Neural cell (in vitro differentiated cells): ENCODE measurements around the gene LRP5. TPM values are rescaled to one million over a fixed set of nuclear protein-coding genes. Genes with fewer than 3 reads are reported as not detected.

Experiments
- H2AFZ ChIP-seq: fragments of 200-600, 300-800 bp; sonication (generic), shearing (Covaris generic); 2 replicates; pipeline ENCODE4 v1.6.0; 2014; ENCODE audit warnings: low read depth, mild to moderate bottlenecking, antibody characterized with exemption, low read length, moderate library complexity
- H3F3A ChIP-seq: fragments of 200-600 bp; shearing (Covaris generic); 2 replicates; pipeline ENCODE4 v1.6.1; 2016; ENCODE audit warnings: mild to moderate bottlenecking, moderate library complexity, mixed read lengths, antibody characterized with exemption, low read length; ENCODE audit not compliant: insufficient read depth, poor library complexity, severe bottlenecking
- H3K27ac ChIP-seq: fragments of 200-600, 300-800 bp; sonication (generic), shearing (Covaris generic); 2 replicates; pipeline ENCODE4 v1.5.1; 2014; ENCODE audit warnings: mild to moderate bottlenecking, low read length, moderate library complexity
- H3K27me3 ChIP-seq: fragments of 300-800, 200-600 bp; sonication (generic), shearing (Covaris generic); 2 replicates; pipeline ENCODE4 v1.6.0; 2014; ENCODE audit warnings: mild to moderate bottlenecking, low read depth, low read length, moderate library complexity; ENCODE audit not compliant: insufficient read depth
- H3K36me3 ChIP-seq: fragments of 300-800, 200-600 bp; sonication (generic), shearing (Covaris generic); 2 replicates; pipeline ENCODE4 v1.5.1; 2014; ENCODE audit warnings: mild to moderate bottlenecking, antibody characterized with exemption, low read length, moderate library complexity; ENCODE audit not compliant: insufficient read depth
- H3K4me2 ChIP-seq: fragments of 300-800, 200-600 bp; sonication (generic), shearing (Covaris generic); 2 replicates; pipeline ENCODE4 v1.6.0; 2014; ENCODE audit warnings: mild to moderate bottlenecking, low read length
- H3K4me3 ChIP-seq: fragments of 300-800, 200-600 bp; sonication (generic), shearing (Covaris generic); 2 replicates; pipeline ENCODE4 v1.5.1; 2014; ENCODE audit warnings: mild to moderate bottlenecking, low read length, moderate library complexity
- H3K79me2 ChIP-seq: fragments of 200-600 bp; shearing (Covaris generic); replicated peaks from 2 replicates; pipeline ENCODE4 v1.6.0; 2014; ENCODE audit warnings: mild to moderate bottlenecking, low read length, moderate library complexity; ENCODE audit not compliant: insufficient read depth
- H3K9ac ChIP-seq: fragments of 300-800, 200-600 bp; sonication (generic), shearing (Covaris generic); 2 replicates; pipeline ENCODE4 v1.6.1; 2016; ENCODE audit warnings: mild to moderate bottlenecking, low read length, mixed read lengths
- H3K9me2 ChIP-seq: fragments of 200-600 bp; shearing (Covaris generic); 2 replicates; pipeline ENCODE4 v1.6.1; 2016; ENCODE audit warnings: mild to moderate bottlenecking, low read length, mixed read lengths; ENCODE audit not compliant: insufficient read depth
- H3K9me3 ChIP-seq: fragments of 200-600, 300-800 bp; sonication (generic), shearing (Covaris generic); 2 replicates; pipeline ENCODE4 v1.6.1; 2016; ENCODE audit warnings: mild to moderate bottlenecking, mixed run types, low read length, moderate library complexity, mixed read lengths
- H4K20me1 ChIP-seq: fragments of 200-600 bp; shearing (Covaris generic); 2 replicates; pipeline ENCODE4 v1.6.1; 2016; ENCODE audit warnings: mild to moderate bottlenecking, mixed run types; ENCODE audit not compliant: insufficient read depth
- CTCF ChIP-seq: fragments of 450-650 bp; IDR thresholded peaks from 2 replicates; pipeline ENCODE4 v1.5.1; 2014; ENCODE audit warnings: antibody characterized with exemption, mild to moderate bottlenecking, moderate library complexity; ENCODE audit not compliant: poor library complexity, severe bottlenecking
- EP300 ChIP-seq: fragments of 450-650 bp; conservative IDR thresholded peaks from 2 replicates; pipeline ENCODE4 v1.6.1; 2014; ENCODE audit warnings: antibody characterized with exemption, mild to moderate bottlenecking, moderate library complexity; ENCODE audit not compliant: poor library complexity, severe bottlenecking
- EZH2 ChIP-seq: fragments of 200-600, 300-800 bp; shearing (Covaris generic), sonication (generic); IDR thresholded peaks from 2 replicates; pipeline ENCODE4 v1.6.1; 2014; ENCODE audit warnings: antibody characterized with exemption, low read length, borderline replicate concordance, mild to moderate bottlenecking; ENCODE audit not compliant: insufficient read depth, poor library complexity, severe bottlenecking
- MXI1 ChIP-seq: fragments of 450-650 bp; conservative IDR thresholded peaks from 2 replicates; pipeline ENCODE4 v1.6.1; 2014; ENCODE audit warnings: antibody characterized with exemption, mild to moderate bottlenecking; ENCODE audit not compliant: poor library complexity, severe bottlenecking
- POLR2AphosphoS5 ChIP-seq: IDR thresholded peaks from 2 replicates; pipeline ENCODE4 v1.6.1; 2012
- RAD21 ChIP-seq: fragments of 450-650 bp; conservative IDR thresholded peaks from 2 replicates; pipeline ENCODE4 v1.6.1; 2014; ENCODE audit warnings: antibody characterized with exemption, mild to moderate bottlenecking, moderate library complexity
- REST ChIP-seq: IDR thresholded peaks from 2 replicates; pipeline ENCODE4 v1.6.1; 2012; ENCODE audit warnings: borderline replicate concordance
- SMC3 ChIP-seq: fragments of 450-650 bp; conservative IDR thresholded peaks from 2 replicates; pipeline ENCODE4 v1.6.1; 2014; ENCODE audit warnings: antibody characterized with exemption, mild to moderate bottlenecking, moderate library complexity; ENCODE audit not compliant: poor library complexity
- TAF1 ChIP-seq: IDR thresholded peaks from 2 replicates; pipeline ENCODE4 v1.6.1; 2012; ENCODE audit warnings: low read depth
- polyA plus RNA-seq: library from polyadenylated mRNA; depleted of rRNA; stranded (reverse); fragments of >200 nt; gene quantifications from 2 replicates; pipeline ENCODE4 v1.2.3, GENCODE V29; 2014

The LRP5 gene
- polyA plus RNA-seq, 1 donor from 2014 or later = 3.0 TPM

GRCh38 chr11:68266121-68266891 is 46.1 kb upstream of the LRP5 start:
- Histone ChIP-seq H4K20me1 (no peaks in the 10 kb centered on the region), H3K4me2 (no peak overlapping the region), H2AFZ (no peak overlapping the region), H3K79me2 (peaks cover 19% of the 10 kb centered on the region), H3K27ac (no peak overlapping the region), H3K36me3 (no peaks in the 10 kb centered on the region), H3K4me3 (no peak overlapping the region), H3K9ac (no peak overlapping the region), H3K9me2 (no peaks in the 10 kb centered on the region), H3K9me3 (no peaks in the 10 kb centered on the region), H3K27me3 (no peaks in the 10 kb centered on the region), H3F3A (no peaks in the 10 kb centered on the region)
- no peak for TF ChIP-seq TAF1
- TF ChIP-seq EP300 = no peak
- no peak for TF ChIP-seq CTCF
- TF ChIP-seq SMC3 = no peak
- no peak for TF ChIP-seq REST
- no peak for TF ChIP-seq POLR2AphosphoS5
- TF ChIP-seq RAD21 = no peak
- TF ChIP-seq EZH2 = no peak
- no peak for TF ChIP-seq MXI1

GRCh38 chr11:68266936-68267880 is 45.2 kb upstream of the LRP5 start:
- Histone ChIP-seq H3K36me3 (no peaks in the 10 kb centered on the region), H3K79me2 (peaks cover 20% of the 10 kb centered on the region), H3K9ac (no peak overlapping the region), H3K4me2 (no peak overlapping the region), H3K4me3 (no peak overlapping the region), H3F3A (no peaks in the 10 kb centered on the region), H3K9me3 (no peaks in the 10 kb centered on the region), H4K20me1 (no peaks in the 10 kb centered on the region), H2AFZ (no peak overlapping the region), H3K9me2 (no peaks in the 10 kb centered on the region), H3K27ac (no peak overlapping the region), H3K27me3 (no peaks in the 10 kb centered on the region)
- TF ChIP-seq TAF1 (no peak), EP300 (no peak), POLR2AphosphoS5 (no peak), REST (no peak), CTCF (no peak), RAD21 (no peak), SMC3 (no peak)
